ENCODE results near the gene MEG3.

MEG3 gene

DNA sequence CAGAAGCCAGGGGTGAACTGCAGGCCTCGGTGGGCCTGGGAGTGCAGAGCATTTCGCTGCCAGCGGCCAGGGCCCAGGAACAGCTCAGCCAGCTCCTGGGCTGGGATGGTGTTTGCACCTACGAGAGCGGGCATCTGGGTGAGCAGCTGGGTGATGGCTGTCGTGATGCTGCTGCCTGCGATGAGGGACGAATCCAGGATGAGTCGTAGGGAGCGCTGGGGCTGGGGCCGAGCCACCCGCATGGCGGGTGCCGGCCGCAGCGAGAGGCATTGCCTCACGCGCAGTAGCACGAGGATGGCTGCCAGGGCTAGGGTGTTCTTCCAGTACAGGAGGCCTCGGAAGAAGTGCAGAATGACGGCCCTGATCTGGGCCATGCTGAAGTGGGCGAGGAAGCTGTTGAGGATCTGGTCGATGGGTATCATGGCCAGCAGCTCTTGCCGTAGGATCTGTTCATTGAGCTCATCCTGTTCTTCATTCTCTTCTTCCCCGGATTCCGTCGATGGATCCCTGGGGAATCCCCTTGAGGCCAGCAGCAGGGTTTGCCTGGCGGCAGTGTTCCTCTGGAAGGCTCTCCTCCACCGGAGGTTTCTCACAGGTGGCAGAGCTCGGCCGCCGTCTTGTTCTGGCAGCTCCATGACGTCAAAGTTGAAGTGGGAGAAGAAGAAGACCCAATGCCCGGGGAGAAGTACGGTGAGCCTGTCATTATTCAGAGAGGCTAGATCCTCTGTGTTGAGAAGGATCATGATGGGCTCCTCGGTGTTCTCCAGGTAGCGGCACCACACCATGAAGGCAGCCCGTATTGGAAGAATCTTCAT is 55.5 kb downstream of the MEG3 start:
- no peak for TF ChIP-seq CTBP1 (IDR thresholded peaks at IDR 0.05; ENCODE audit: borderline replicate concordance)
- no peak for TF ChIP-seq SP1 (IDR thresholded peaks at IDR 0.05)
- TF ChIP-seq BHLHE40 (IDR thresholded peaks at IDR 0.05; ENCODE audit: borderline replicate concordance), result no peak
- TF ChIP-seq TARDBP (IDR thresholded peaks at IDR 0.05), result no peak
- TF ChIP-seq L3MBTL2 (conservative IDR thresholded peaks at IDR 0.05), result no peak
- no peak for TF ChIP-seq SUZ12 (IDR thresholded peaks at IDR 0.05)
- TF ChIP-seq FOXK2 (IDR thresholded peaks at IDR 0.05), result no peak
- TF ChIP-seq, protein P1, sequence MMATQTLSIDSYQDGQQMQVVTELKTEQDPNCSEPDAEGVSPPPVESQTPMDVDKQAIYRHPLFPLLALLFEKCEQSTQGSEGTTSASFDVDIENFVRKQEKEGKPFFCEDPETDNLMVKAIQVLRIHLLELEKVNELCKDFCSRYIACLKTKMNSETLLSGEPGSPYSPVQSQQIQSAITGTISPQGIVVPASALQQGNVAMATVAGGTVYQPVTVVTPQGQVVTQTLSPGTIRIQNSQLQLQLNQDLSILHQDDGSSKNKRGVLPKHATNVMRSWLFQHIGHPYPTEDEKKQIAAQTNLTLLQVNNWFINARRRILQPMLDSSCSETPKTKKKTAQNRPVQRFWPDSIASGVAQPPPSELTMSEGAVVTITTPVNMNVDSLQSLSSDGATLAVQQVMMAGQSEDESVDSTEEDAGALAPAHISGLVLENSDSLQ (IDR thresholded peaks at IDR 0.05), result no peak
- no peak for TF ChIP-seq LEF1 (IDR thresholded peaks at IDR 0.05; ENCODE audit: borderline replicate concordance)
- no peak for TF ChIP-seq FOXM1 (IDR thresholded peaks at IDR 0.05; ENCODE audit: borderline replicate concordance)
- TF ChIP-seq ELF4 (IDR thresholded peaks at IDR 0.05), result no peak
- no peak for TF ChIP-seq ZNF384 (IDR thresholded peaks at IDR 0.05)
- TF ChIP-seq FOXA1 (IDR thresholded peaks at IDR 0.05), result no peak
- no peak for TF ChIP-seq ARNT (IDR thresholded peaks at IDR 0.05)
- no peak for TF ChIP-seq NFRKB (IDR thresholded peaks at IDR 0.05)
- TF ChIP-seq HDGF (IDR thresholded peaks at IDR 0.05; ENCODE audit: borderline replicate concordance), result no peak
- ChIA-PET CTCF (no interaction called here), POLR2A (no interaction called here)
- no peak for DNase-seq (ENCODE audit: extremely low spot score)

DNA sequence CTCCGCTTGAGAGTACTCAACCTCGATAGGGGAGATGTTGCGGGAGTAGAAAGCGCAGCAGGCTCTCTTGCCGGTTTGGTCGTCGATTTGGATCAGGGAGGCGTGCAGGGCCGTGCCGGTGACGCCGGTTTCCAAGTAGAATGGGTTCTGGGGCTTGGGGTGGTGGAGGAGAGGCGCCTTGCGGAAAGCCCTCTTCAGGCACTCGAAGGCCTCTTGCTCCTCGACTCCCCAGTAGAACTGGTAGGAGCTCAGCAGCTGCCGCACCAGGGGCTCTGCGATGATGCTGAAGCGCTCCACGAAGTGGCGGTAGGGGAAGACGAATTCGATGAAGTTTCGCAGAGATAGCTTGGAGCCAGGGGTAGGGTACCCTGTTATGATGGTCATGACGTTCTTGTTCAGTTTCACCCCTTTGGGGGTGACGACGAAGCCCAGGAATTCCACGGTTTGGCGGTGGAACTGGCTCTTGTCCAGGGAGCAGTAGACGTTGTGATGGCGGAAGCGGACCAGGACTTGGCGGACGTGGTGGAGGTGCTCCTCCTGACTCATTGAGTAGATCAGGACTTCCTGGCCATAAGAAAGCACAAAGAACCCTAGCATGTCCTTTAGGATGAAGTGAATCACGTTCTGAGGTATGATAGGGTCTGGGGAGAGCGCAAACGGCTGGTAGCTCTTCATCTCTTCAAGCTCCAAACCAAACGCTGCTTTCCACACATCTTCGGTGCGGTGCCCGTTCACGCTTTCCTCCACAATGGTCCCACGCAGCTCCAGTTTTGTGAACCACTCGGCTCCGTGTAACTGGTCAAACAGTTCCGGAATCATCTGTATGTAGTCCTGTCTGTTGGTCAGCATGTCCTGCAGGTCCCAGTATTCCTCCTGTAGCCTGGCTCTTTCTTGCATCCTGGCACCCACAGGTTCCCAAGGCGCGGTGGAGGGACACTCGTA is 56.4 kb downstream of the MEG3 start:
- CTCF ChIA-PET, result no interaction called here

DNA sequence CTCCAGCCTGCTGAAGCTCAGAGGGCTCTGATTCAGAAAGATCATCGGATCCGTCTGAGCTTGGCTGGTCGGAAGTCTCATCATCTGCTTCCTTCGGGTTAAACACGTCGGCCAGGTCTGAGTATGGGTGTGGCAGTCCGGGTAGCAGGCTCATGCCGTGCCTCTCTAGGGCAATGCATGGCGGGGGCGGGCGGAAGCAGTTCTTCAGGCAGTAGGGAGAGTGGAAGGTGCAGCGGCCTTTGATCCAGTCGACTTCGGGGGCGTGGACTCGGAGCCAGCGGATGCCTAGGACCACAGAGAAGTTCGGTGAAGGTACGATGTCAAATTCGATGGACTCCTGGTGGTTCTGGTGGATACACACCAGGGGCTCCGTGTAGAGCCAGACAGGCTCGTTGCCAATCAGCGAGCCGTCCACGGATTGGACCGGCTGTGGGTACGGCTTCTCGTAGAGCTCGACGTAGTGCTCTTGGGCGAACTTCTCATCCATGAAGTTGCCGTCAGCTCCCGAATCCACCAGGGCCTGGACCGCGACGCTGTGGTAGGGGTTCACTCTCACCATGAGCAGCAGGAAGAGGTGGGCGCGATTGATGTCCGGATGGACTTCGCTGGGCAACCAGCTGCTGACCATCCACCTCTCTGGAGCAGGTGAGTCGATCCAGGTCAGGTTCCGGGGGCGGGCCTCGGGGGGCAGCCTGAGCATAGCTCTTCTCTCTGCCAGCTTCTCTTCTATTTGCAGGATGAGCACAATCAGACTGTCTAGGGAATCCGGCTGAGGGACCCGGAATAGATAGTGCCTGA is 57.3 kb downstream of the MEG3 start:
- ChIA-PET CTCF (no interaction called here), POLR2A (no interaction called here)
- TF ChIP-seq ARNT (IDR thresholded peaks at IDR 0.05) (no peak), L3MBTL2 (conservative IDR thresholded peaks at IDR 0.05) (no peak), HDGF (IDR thresholded peaks at IDR 0.05; ENCODE audit: borderline replicate concordance) (no peak)
- TF ChIP-seq, protein P1 (IDR thresholded peaks at IDR 0.05), result no peak
- no peak for DNase-seq (ENCODE audit: extremely low spot score)

More for the DNA sequence above, 56.4 kb downstream of the MEG3 start:
- no peak for TF ChIP-seq ARNT (IDR thresholded peaks at IDR 0.05)
- TF ChIP-seq SP1 (IDR thresholded peaks at IDR 0.05), result no peak
- no peak for DNase-seq (ENCODE audit: extremely low spot score)
- POLR2A ChIA-PET, result no interaction called here

DNA sequence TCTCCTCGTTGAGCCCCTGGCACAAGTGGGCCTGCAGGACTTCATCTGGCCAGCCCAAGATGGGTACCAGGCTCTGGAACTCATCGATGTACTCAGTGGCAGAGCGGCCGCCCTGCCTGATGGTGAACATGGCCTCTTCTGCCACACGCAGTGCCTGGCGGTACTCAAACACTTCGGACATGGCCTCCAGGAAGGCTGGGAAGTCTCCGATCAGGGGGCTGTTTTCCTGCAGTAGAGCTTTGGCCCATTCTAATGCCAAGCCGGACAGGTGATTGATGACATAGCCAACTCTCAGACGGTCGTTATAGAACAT is 57.8 kb downstream of the MEG3 start:
- ChIA-PET CTCF (no interaction called here), POLR2A (no interaction called here)
- TF ChIP-seq FOXM1 (IDR thresholded peaks at IDR 0.05; ENCODE audit: borderline replicate concordance), result no peak
- TF ChIP-seq NFRKB (IDR thresholded peaks at IDR 0.05), result no peak
- no peak for TF ChIP-seq HDGF (IDR thresholded peaks at IDR 0.05; ENCODE audit: borderline replicate concordance)
- no peak for TF ChIP-seq FOXA1 (IDR thresholded peaks at IDR 0.05)
- TF ChIP-seq ARNT (IDR thresholded peaks at IDR 0.05), result no peak
- no peak for TF ChIP-seq BHLHE40 (IDR thresholded peaks at IDR 0.05; ENCODE audit: borderline replicate concordance)
- TF ChIP-seq SUZ12 (IDR thresholded peaks at IDR 0.05), result no peak
- no peak for TF ChIP-seq TARDBP (IDR thresholded peaks at IDR 0.05)
- TF ChIP-seq ELF4 (IDR thresholded peaks at IDR 0.05), result no peak
- TF ChIP-seq LEF1 (IDR thresholded peaks at IDR 0.05; ENCODE audit: borderline replicate concordance), result no peak
- no peak for TF ChIP-seq L3MBTL2 (conservative IDR thresholded peaks at IDR 0.05)
- no peak for TF ChIP-seq FOXK2 (IDR thresholded peaks at IDR 0.05)
- TF ChIP-seq, protein P1 (IDR thresholded peaks at IDR 0.05), result no peak
- TF ChIP-seq ZNF384 (IDR thresholded peaks at IDR 0.05), result no peak
- TF ChIP-seq CTBP1 (IDR thresholded peaks at IDR 0.05; ENCODE audit: borderline replicate concordance), result no peak
- no peak for TF ChIP-seq SP1 (IDR thresholded peaks at IDR 0.05)
- no peak for DNase-seq (ENCODE audit: extremely low spot score)

DNA sequence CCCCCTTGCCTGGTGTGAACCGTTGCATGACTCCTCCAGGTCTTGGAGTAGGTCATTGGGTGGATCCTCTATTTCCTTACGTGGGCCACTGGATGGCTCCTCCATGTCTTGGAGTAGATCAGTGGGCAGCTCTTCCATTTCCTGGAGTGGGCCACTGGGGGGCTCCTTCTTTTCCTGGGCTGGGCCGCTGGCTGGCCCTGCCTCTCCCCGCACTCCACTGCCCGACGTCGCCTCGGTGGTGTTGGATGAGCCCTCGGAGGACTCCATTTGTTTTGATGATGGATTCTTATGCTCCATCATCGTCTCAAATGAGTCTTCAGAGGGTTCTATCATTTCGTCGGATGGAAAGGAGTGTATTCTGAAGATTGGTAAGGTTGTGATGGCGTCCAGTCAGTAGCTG is 58.5 kb downstream of the MEG3 start:
- ChIA-PET CTCF (no interaction called here), POLR2A (no interaction called here)
- TF ChIP-seq TARDBP (IDR thresholded peaks at IDR 0.05), result no peak
- no peak for DNase-seq (ENCODE audit: extremely low spot score)

DNA sequence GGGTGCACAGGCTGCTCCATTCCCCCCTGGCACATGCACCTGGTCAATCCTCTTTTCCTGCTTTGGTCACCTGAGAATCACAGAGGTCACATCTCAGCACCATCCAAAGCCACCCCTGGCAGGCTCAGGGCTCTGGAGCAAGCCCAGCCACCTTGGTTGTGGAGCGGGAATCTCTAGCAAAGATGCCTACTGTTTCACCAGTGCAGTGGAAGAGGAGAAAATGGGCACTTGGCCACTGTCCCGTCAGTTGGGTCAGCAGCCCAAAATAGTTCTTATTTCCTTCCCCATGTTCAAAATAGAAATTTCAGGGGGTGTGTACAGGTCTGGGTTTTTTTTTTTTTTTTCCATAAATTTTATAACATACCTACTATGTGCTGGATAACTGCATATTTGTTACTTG is 59.3 kb downstream of the MEG3 start:
- CTCF ChIA-PET, result no interaction called here
- POLR2A ChIA-PET, result no interaction called here
- no peak for DNase-seq (ENCODE audit: extremely low spot score)
- no peak for TF ChIP-seq ZNF384 (IDR thresholded peaks at IDR 0.05)
- TF ChIP-seq, protein P1 (IDR thresholded peaks at IDR 0.05), result no peak
- TF ChIP-seq CTBP1 (IDR thresholded peaks at IDR 0.05; ENCODE audit: borderline replicate concordance), result no peak
- TF ChIP-seq FOXK2 (IDR thresholded peaks at IDR 0.05), result no peak
- no peak for TF ChIP-seq LEF1 (IDR thresholded peaks at IDR 0.05; ENCODE audit: borderline replicate concordance)
- TF ChIP-seq ARNT (IDR thresholded peaks at IDR 0.05), result no peak
- TF ChIP-seq SP1 (IDR thresholded peaks at IDR 0.05), result no peak
- no peak for TF ChIP-seq ELF4 (IDR thresholded peaks at IDR 0.05)
- TF ChIP-seq TARDBP (IDR thresholded peaks at IDR 0.05), result no peak
- TF ChIP-seq HDGF (IDR thresholded peaks at IDR 0.05; ENCODE audit: borderline replicate concordance), result no peak

Data from HEK293T (cell line).